GM18861 (cell line): Measurements from ENCODE around the gene SUB1.
"Not testable (repeated sequence)": the region's sequence is repeated elsewhere in the genome, so short reads cannot be mapped to it uniquely, and the experiment has no call there.

Experiments
- ATAC-seq: cut with Tn5 transposase; IDR thresholded peaks from one replicate; pipeline ENCODE4 v1.9.1; 2021; ENCODE audit not compliant: unreplicated experiment

Gene SUB1

GRCh38 chr5:32563614-32564013, 21.7 kb upstream of the SUB1 start:
- no peak for ATAC-seq

- no peak for ATAC-seq
These were observed 20.2 kb upstream of the SUB1 start for GRCh38 chr5:32565145-32565544.

GRCh38 chr5:32566319-32567111, 18.8 kb upstream of the SUB1 start:
- no peak for ATAC-seq

- ATAC-seq: no peak
These were observed 14.2 kb upstream of the SUB1 start for GRCh38 chr5:32571128-32571527.

- peak; percentile 93 for ATAC-seq
These were observed 12.4 kb upstream of the SUB1 start for GRCh38 chr5:32572778-32573480.

- not testable (repeated sequence) for ATAC-seq
These were observed 11.9 kb upstream of the SUB1 start for GRCh38 chr5:32573481-32573854.

- ATAC-seq: no peak
These were observed 10.7 kb upstream of the SUB1 start for GRCh38 chr5:32574540-32575175.

GRCh38 chr5:32578363-32578762, 7.0 kb upstream of the SUB1 start:
- no peak for ATAC-seq

- no peak for ATAC-seq
These were observed 6.6 kb upstream of the SUB1 start for GRCh38 chr5:32578764-32579163.

GRCh38 chr5:32581010-32581785, 4.2 kb upstream of the SUB1 start:
- no peak for ATAC-seq

GRCh38 chr5:32583582-32584232, 1.6 kb upstream of the SUB1 start:
- peak; percentile 82 for ATAC-seq

GRCh38 chr5:32584646-32585045, 711 bp upstream of the SUB1 start:
- no peak for ATAC-seq

- ATAC-seq: no peak
These were observed 273 bp upstream of the SUB1 start for GRCh38 chr5:32585122-32585445.

- ATAC-seq: no peak
These were observed 881 bp downstream of the SUB1 start for GRCh38 chr5:32586276-32586599.

- no peak for ATAC-seq
These were observed 1.8 kb downstream of the SUB1 start for GRCh38 chr5:32587067-32587551.

GRCh38 chr5:32589416-32589815, 4.1 kb downstream of the SUB1 start:
- peak; percentile 29 for ATAC-seq

GRCh38 chr5:32589942-32590869, 4.8 kb downstream of the SUB1 start:
- ATAC-seq: no peak

GRCh38 chr5:32595118-32595517, 9.8 kb downstream of the SUB1 start:
- no peak for ATAC-seq

- no peak for ATAC-seq
These were observed 11.8 kb downstream of the SUB1 start for GRCh38 chr5:32597041-32597629.
